H1 (cell line): ENCODE results near the gene PRKAA1.

Source experiments
- BRCA1 ChIP-seq: IDR thresholded peaks from 2 replicates; pipeline ENCODE4 v1.6.1; 2012; ENCODE audit warnings: low read depth, low read length, improper control_type of control experiment
- CEBPB ChIP-seq: IDR thresholded peaks from 2 replicates; pipeline ENCODE4 v1.6.1; 2012; ENCODE audit warnings: low read depth, low read length
- EZH2 ChIP-seq: fragments of 200-600 bp; sonication (generic); IDR thresholded peaks from 2 replicates; pipeline ENCODE4 v1.7.1; 2012; ENCODE audit warnings: low read depth, mild to moderate bottlenecking, moderate library complexity, low read length, inconsistent platforms; ENCODE audit not compliant: severe bottlenecking
- GABPA ChIP-seq: IDR thresholded peaks from 2 replicates; pipeline ENCODE4 v1.6.1; 2011; ENCODE audit warnings: mild to moderate bottlenecking, low read length, moderate library complexity, borderline replicate concordance; ENCODE audit not compliant: insufficient read depth
- HDAC2 ChIP-seq, 2 experiments: fragments of 300-600 bp in 1 of 2; sonication (generic) in 1 of 2; IDR thresholded peaks; 2 replicates each; pipeline ENCODE4 v1.6.1; 2011 to 2012; ENCODE audit warnings: low read depth in 2 of 2, low read length in 2 of 2, mild to moderate bottlenecking in 2 of 2, moderate library complexity in 2 of 2, borderline replicate concordance in 1 of 2, inconsistent platforms in 1 of 2
- HDAC6 ChIP-seq: IDR thresholded peaks from one replicate; pipeline ENCODE4 v1.7.1; 2012; ENCODE audit warnings: low read depth, mild to moderate bottlenecking, inconsistent platforms, low read length, moderate library complexity
- KDM1A ChIP-seq: fragments of 200-600, 300-600 bp; sonication (generic); IDR thresholded peaks from 2 replicates; pipeline ENCODE4 v1.7.1; 2016; ENCODE audit warnings: mild to moderate bottlenecking, low read length, borderline replicate concordance
- NRF1 ChIP-seq: IDR thresholded peaks from 2 replicates; pipeline ENCODE4 v1.6.1; 2011; ENCODE audit warnings: mild to moderate bottlenecking, low read depth, low read length, improper control_type of control experiment
- POLR2A ChIP-seq, 2 experiments: IDR thresholded peaks; 1 replicate in 1 of 2; 2 replicates in 1 of 2; pipeline ENCODE4 v1.6.1; 2011; ENCODE audit warnings: low read depth in 2 of 2, low read length in 2 of 2, mild to moderate bottlenecking in 2 of 2; ENCODE audit errors: control extremely low read depth in 1 of 2
- RAD21 ChIP-seq, 2 experiments: IDR thresholded peaks in 1 of 2; conservative IDR thresholded peaks in 1 of 2; 2 replicates each; pipeline ENCODE4 v1.6.1; 2011; ENCODE audit warnings: low read depth in 2 of 2, low read length in 2 of 2, improper control_type of control experiment in 1 of 2, inconsistent platforms in 1 of 2, mild to moderate bottlenecking in 1 of 2, moderate library complexity in 1 of 2
- ZNF274 ChIP-seq: IDR thresholded peaks from 2 replicates; pipeline ENCODE4 v1.7.0; 2012; ENCODE audit warnings: low read length, borderline replicate concordance; ENCODE audit errors: extremely low read depth
- TF ChIP-seq, protein P1 (sequence below), 3 experiments: IDR thresholded peaks; 1 replicate in 2 of 3; 2 replicates in 1 of 3; pipeline versions ENCODE4 v1.5.1 to v1.6.1; 2011; ENCODE audit warnings: low read length in 3 of 3, mild to moderate bottlenecking in 3 of 3, inconsistent platforms in 2 of 3, low read depth in 1 of 3, moderate library complexity in 1 of 3; ENCODE audit not compliant: insufficient read depth in 1 of 3; ENCODE audit errors: control extremely low read depth in 1 of 3
- TF ChIP-seq, protein P2 (sequence below): IDR thresholded peaks from 2 replicates; pipeline ENCODE4 v1.6.1; 2012; ENCODE audit warnings: inconsistent platforms

DNA sequence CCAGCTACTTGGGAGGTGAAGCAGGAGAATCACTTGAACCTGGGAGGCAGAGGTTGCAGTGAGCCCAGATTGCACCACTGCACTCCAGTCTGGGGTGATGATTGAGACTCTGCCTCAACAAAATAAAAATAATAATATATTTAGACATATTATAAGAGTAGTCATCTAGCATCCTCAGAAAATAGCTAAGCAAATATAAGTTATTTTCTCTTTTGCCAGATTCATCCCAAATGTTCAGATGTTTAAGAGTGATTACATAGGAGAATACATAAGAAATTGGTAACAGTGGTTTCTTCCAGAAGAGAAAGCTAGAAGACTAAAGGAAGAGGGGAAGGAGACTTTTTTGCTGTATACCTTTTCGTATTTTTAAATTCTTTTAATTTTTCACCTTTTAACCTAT lies 20.0 kb downstream of the PRKAA1 start:
- TF ChIP-seq, protein P1, sequence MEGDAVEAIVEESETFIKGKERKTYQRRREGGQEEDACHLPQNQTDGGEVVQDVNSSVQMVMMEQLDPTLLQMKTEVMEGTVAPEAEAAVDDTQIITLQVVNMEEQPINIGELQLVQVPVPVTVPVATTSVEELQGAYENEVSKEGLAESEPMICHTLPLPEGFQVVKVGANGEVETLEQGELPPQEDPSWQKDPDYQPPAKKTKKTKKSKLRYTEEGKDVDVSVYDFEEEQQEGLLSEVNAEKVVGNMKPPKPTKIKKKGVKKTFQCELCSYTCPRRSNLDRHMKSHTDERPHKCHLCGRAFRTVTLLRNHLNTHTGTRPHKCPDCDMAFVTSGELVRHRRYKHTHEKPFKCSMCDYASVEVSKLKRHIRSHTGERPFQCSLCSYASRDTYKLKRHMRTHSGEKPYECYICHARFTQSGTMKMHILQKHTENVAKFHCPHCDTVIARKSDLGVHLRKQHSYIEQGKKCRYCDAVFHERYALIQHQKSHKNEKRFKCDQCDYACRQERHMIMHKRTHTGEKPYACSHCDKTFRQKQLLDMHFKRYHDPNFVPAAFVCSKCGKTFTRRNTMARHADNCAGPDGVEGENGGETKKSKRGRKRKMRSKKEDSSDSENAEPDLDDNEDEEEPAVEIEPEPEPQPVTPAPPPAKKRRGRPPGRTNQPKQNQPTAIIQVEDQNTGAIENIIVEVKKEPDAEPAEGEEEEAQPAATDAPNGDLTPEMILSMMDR (IDR thresholded peaks at IDR 0.05; ENCODE audit: control extremely low read depth in 1 of 3, insufficient read depth in 1 of 3, low read depth in 1 of 3, low read length in 3 of 3) = no peak
- TF ChIP-seq RAD21 (IDR thresholded peaks at IDR 0.05 in 1 of 2, conservative IDR thresholded peaks at IDR 0.05 in 1 of 2; ENCODE audit: low read depth in 2 of 2, low read length in 2 of 2) (no peak), HDAC2 (IDR thresholded peaks at IDR 0.05; ENCODE audit: borderline replicate concordance in 1 of 2, low read depth in 2 of 2, low read length in 2 of 2) (no peak), POLR2A (IDR thresholded peaks at IDR 0.05; ENCODE audit: control extremely low read depth in 1 of 2, low read depth in 2 of 2, low read length in 2 of 2) (no peak), NRF1 (no peak), ZNF274 (no peak), KDM1A (no peak), CEBPB (no peak), EZH2 (no peak), BRCA1 (no peak), HDAC6 (no peak), GABPA (no peak)
- TF ChIP-seq, protein P2, sequence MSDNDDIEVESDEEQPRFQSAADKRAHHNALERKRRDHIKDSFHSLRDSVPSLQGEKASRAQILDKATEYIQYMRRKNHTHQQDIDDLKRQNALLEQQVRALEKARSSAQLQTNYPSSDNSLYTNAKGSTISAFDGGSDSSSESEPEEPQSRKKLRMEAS = no peak
